ENCODE data around the gene NMRK1.

DNA sequence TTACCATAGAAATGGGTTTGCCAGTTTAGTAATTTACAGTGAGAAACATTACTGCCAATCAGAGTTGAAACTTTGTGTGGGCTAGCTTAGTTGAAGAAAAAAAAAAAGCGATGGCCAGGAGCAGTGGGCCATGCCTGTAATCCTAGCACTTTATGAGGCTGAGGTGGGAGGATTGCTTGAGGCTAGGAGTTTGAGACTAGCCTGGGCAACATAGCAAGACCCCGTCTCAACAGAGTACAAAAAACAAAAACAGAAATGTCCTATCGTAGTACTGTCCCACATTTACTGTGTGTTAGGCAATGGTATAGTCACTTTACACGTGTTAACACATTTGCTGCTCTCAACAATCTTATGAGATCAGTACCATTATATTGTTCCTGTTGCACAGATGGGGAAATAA lies 2.6 kb upstream of the NMRK1 start:
- TF ChIP-seq, protein P1, sequence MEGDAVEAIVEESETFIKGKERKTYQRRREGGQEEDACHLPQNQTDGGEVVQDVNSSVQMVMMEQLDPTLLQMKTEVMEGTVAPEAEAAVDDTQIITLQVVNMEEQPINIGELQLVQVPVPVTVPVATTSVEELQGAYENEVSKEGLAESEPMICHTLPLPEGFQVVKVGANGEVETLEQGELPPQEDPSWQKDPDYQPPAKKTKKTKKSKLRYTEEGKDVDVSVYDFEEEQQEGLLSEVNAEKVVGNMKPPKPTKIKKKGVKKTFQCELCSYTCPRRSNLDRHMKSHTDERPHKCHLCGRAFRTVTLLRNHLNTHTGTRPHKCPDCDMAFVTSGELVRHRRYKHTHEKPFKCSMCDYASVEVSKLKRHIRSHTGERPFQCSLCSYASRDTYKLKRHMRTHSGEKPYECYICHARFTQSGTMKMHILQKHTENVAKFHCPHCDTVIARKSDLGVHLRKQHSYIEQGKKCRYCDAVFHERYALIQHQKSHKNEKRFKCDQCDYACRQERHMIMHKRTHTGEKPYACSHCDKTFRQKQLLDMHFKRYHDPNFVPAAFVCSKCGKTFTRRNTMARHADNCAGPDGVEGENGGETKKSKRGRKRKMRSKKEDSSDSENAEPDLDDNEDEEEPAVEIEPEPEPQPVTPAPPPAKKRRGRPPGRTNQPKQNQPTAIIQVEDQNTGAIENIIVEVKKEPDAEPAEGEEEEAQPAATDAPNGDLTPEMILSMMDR (IDR thresholded peaks at IDR 0.05) = no peak
- TF ChIP-seq USF2 (IDR thresholded peaks at IDR 0.05; ENCODE audit: borderline replicate concordance, low read depth, low read length) = no peak
